ENCODE results near the gene MACROD2.
A peak's percentile ranks its signal among the peaks of the same experiment; 100 is the strongest.

Gene MACROD2

GRCh38 chr20:14782731-14783130 lies 787.4 kb downstream of the MACROD2 start:
- DNase-seq: no peak

- DNase-seq: no peak
These were observed 788.5 kb downstream of the MACROD2 start for GRCh38 chr20:14783766-14784165.

- DNase-seq: peak; percentile 55
These were observed 789.9 kb downstream of the MACROD2 start for GRCh38 chr20:14785065-14785743.

- DNase-seq: peak; percentile 85
These were observed 794.9 kb downstream of the MACROD2 start for GRCh38 chr20:14790190-14790589.

- peak; percentile 85 for DNase-seq
These were observed 795.7 kb downstream of the MACROD2 start for GRCh38 chr20:14790771-14791620.

- no peak for DNase-seq
These were observed 797.6 kb downstream of the MACROD2 start for GRCh38 chr20:14792915-14793314.

- DNase-seq: no peak
These were observed 804.4 kb downstream of the MACROD2 start for GRCh38 chr20:14799545-14800216.

- no peak for DNase-seq
These were observed 805.5 kb downstream of the MACROD2 start for GRCh38 chr20:14800707-14801425.

- DNase-seq: no peak
These were observed 806.4 kb downstream of the MACROD2 start for GRCh38 chr20:14801591-14802325.

GRCh38 chr20:14807224-14807623 lies 811.9 kb downstream of the MACROD2 start:
- no peak for DNase-seq

GRCh38 chr20:14815340-14815739 lies 820.0 kb downstream of the MACROD2 start:
- DNase-seq: no peak

- no peak for DNase-seq
These were observed 821.2 kb downstream of the MACROD2 start for GRCh38 chr20:14816471-14816870.

GRCh38 chr20:14817101-14817500 lies 821.8 kb downstream of the MACROD2 start:
- DNase-seq: no peak

- no peak for DNase-seq
These were observed 825.5 kb downstream of the MACROD2 start for GRCh38 chr20:14820771-14821170.

GRCh38 chr20:14821251-14821650 lies 825.9 kb downstream of the MACROD2 start:
- DNase-seq: no peak

GRCh38 chr20:14824996-14825395 lies 829.7 kb downstream of the MACROD2 start:
- DNase-seq: no peak

- DNase-seq: no peak
These were observed 831.4 kb downstream of the MACROD2 start for GRCh38 chr20:14826543-14827313.

GRCh38 chr20:14828459-14828858 lies 833.1 kb downstream of the MACROD2 start:
- no peak for DNase-seq

GRCh38 chr20:14829906-14830305 lies 834.6 kb downstream of the MACROD2 start:
- DNase-seq: no peak

GRCh38 chr20:14830466-14830865 lies 835.1 kb downstream of the MACROD2 start:
- DNase-seq: no peak

GRCh38 chr20:14830899-14831298 lies 835.6 kb downstream of the MACROD2 start:
- no peak for DNase-seq
